ENCODE measurements around the gene DCST2. TPM values are rescaled to one million over a fixed set of nuclear protein-coding genes. Genes with fewer than 3 reads are reported as not detected.

The DCST2 gene
- total and polyA plus RNA-seq, 9 of the 15 experiments (the other 6 are each of a cell fraction or from before 2014, with no cell fraction given) = 0.09 to 0.49 (median 0.11) TPM; not detected in 3

- TF ChIP-seq ZNF740 (CRISPR knock-in tag; IDR thresholded peaks at IDR 0.05) = no peak; the same call in none of the 2 replicates
- TF ChIP-seq ZNF740 (tag; IDR thresholded peaks at IDR 0.05) = no peak
- TF ChIP-seq MNT (conservative IDR thresholded peaks at IDR 0.05) = peak; percentile 74
- peak in 1 of 2 experiments; percentile 81; a peak in 2 of 4 replicates for TF ChIP-seq HDAC1 (IDR thresholded peaks at IDR 0.05)
- no peak for TF ChIP-seq ZNF445 (CRISPR knock-in tag; IDR thresholded peaks at IDR 0.05; ENCODE audit: low read depth)
- TF ChIP-seq RUNX1 (IDR thresholded peaks at IDR 0.05; ENCODE audit: low read depth) = no peak
- TF ChIP-seq MLLT1 (IDR thresholded peaks at IDR 0.05) = peak; percentile 91 to 92
- TF ChIP-seq SMC3 (conservative IDR thresholded peaks at IDR 0.05; ENCODE audit: insufficient read depth, low read depth, low read length) = no peak
- TF ChIP-seq MTA2 (IDR thresholded peaks at IDR 0.05; ENCODE audit: low read depth) = peak; percentile 52
- peak; percentile 78; the same call in 1 of the 2 replicates for TF ChIP-seq DPF2 (IDR thresholded peaks at IDR 0.05)
- TF ChIP-seq ZNF695 (CRISPR knock-in tag; IDR thresholded peaks at IDR 0.05) = no peak
- TF ChIP-seq ZNF696 (CRISPR knock-in tag; conservative IDR thresholded peaks at IDR 0.05) = no peak
- no peak for TF ChIP-seq ZNF707 (CRISPR knock-in tag; conservative IDR thresholded peaks at IDR 0.05)
- no peak for TF ChIP-seq TAF15 (IDR thresholded peaks at IDR 0.05; ENCODE audit: low read depth, low read length)
- TF ChIP-seq DLX4 (CRISPR knock-in tag; IDR thresholded peaks at IDR 0.05) = no peak
- TF ChIP-seq ZNF431 (CRISPR knock-in tag; IDR thresholded peaks at IDR 0.05) = no peak
- TF ChIP-seq SLC30A9 (CRISPR knock-in tag; IDR thresholded peaks at IDR 0.05) = no peak
- TF ChIP-seq FOXK1 (CRISPR knock-in tag; IDR thresholded peaks at IDR 0.05; ENCODE audit: borderline replicate concordance) = no peak
- no peak for TF ChIP-seq EZH2 (IDR thresholded peaks at IDR 0.05; ENCODE audit: borderline replicate concordance, low read depth, low read length)
- no peak for TF ChIP-seq HNRNPLL (IDR thresholded peaks at IDR 0.05; ENCODE audit: low read depth, low read length, poor library complexity, severe bottlenecking)
- TF ChIP-seq USF1 (CRISPR knock-in tag; IDR thresholded peaks at IDR 0.05) = no peak
- TF ChIP-seq SP2 (IDR thresholded peaks at IDR 0.05; ENCODE audit: extremely low read depth, low read depth, low read length, poor library complexity, severe bottlenecking) = peak; percentile 83
- TF ChIP-seq FIP1L1 (IDR thresholded peaks at IDR 0.05; ENCODE audit: low read depth, low read length, poor library complexity, severe bottlenecking) = no peak
- TF ChIP-seq CBFA2T3 (IDR thresholded peaks at IDR 0.05) = no peak
Measured at GRCh38 chr1:155001675-155002463, 31.7 kb downstream of the DCST2 start (continued).

Data from K562 (cell line).